ELF-1 (cell line): ENCODE measurements around the gene PCDHGA6.
"Not testable (repeated sequence)": the region's sequence is repeated elsewhere in the genome, so short reads cannot be mapped to it uniquely, and the experiment has no call there.

Experiments
- DNase-seq: peaks from one replicate; pipeline ENCODE4 v3.0.0-alpha.2; 2016; ENCODE audit warnings: low read depth, low spot score

PCDHGA6 gene

GRCh38 chr5:141392429-141393198, 18.9 kb downstream of the PCDHGA6 start, which contains the start of gene PCDHGA8:
TSS of gene PCDHGA8 (plus strand) at chr5:141392633. CDS start at chr5:141392814, 181 bp downstream.
- no peak for DNase-seq

GRCh38 chr5:141393267-141393666, 19.6 kb downstream of the PCDHGA6 start:
- no peak for DNase-seq

- not testable (repeated sequence) for DNase-seq
Measured at GRCh38 chr5:141394401-141395187, 20.9 kb downstream of the PCDHGA6 start.

GRCh38 chr5:141397756-141398551, 24.3 kb downstream of the PCDHGA6 start, which contains the start of gene PCDHGB5:
TSS of gene PCDHGB5 (plus strand) at chr5:141397947. CDS start at chr5:141398128, 181 bp downstream.
- DNase-seq = not testable (repeated sequence)

GRCh38 chr5:141398608-141399007, 24.9 kb downstream of the PCDHGA6 start:
- DNase-seq = no peak

- DNase-seq = no peak
Measured at GRCh38 chr5:141399555-141400258, 26.0 kb downstream of the PCDHGA6 start.

GRCh38 chr5:141402553-141403243, 29.0 kb downstream of the PCDHGA6 start, which contains the start of gene PCDHGA9:
TSS of gene PCDHGA9 (plus strand) at chr5:141402778. CDS start at chr5:141402953, 175 bp downstream.
- no peak for DNase-seq

GRCh38 chr5:141403387-141403786, 29.7 kb downstream of the PCDHGA6 start:
- DNase-seq = no peak

- DNase-seq = peak; percentile 82
Measured at GRCh38 chr5:141407790-141408505, 34.3 kb downstream of the PCDHGA6 start, which contains the start of gene PCDHGB6. TSS of gene PCDHGB6 (plus strand) at chr5:141408021. CDS start at chr5:141408203, 182 bp downstream.

- DNase-seq = no peak
Measured at GRCh38 chr5:141409598-141410306, 36.1 kb downstream of the PCDHGA6 start.

- DNase-seq = no peak
Measured at GRCh38 chr5:141411575-141411974, 37.9 kb downstream of the PCDHGA6 start.

- peak; percentile 74 for DNase-seq
Measured at GRCh38 chr5:141412854-141413539, 39.3 kb downstream of the PCDHGA6 start, which contains the start of gene PCDHGA10. TSS of gene PCDHGA10 (plus strand) at chr5:141412987. CDS start at chr5:141413176, 189 bp downstream.

GRCh38 chr5:141413540-141414069, 39.9 kb downstream of the PCDHGA6 start:
- peak; percentile 42 for DNase-seq

GRCh38 chr5:141414548-141415274, 41.0 kb downstream of the PCDHGA6 start:
- not testable (repeated sequence) for DNase-seq

GRCh38 chr5:141415275-141415618, 41.6 kb downstream of the PCDHGA6 start:
- not testable (repeated sequence) for DNase-seq

GRCh38 chr5:141417494-141418172, 43.9 kb downstream of the PCDHGA6 start, which contains the start of gene PCDHGB7:
TSS of gene PCDHGB7 (plus strand) at chr5:141417677. CDS start at chr5:141417860, 183 bp downstream.
- peak; percentile 91 for DNase-seq
